ENCODE results near the gene PRXL2B.
"Not testable (repeated sequence)": the region's sequence is repeated elsewhere in the genome, so short reads cannot be mapped to it uniquely, and the experiment has no call there.

PRXL2B gene

GRCh38 chr1:2614145-2614544, 27.6 kb downstream of the PRXL2B start:
- DNase-seq (ENCODE audit: low read depth): no peak

GRCh38 chr1:2617971-2618470, 31.4 kb downstream of the PRXL2B start:
- DNase-seq (ENCODE audit: low read depth): no peak

GRCh38 chr1:2623571-2624337, 37.2 kb downstream of the PRXL2B start:
- no peak for DNase-seq (ENCODE audit: low read depth)

GRCh38 chr1:2624735-2625300, 38.2 kb downstream of the PRXL2B start:
- DNase-seq (ENCODE audit: low read depth): no peak

GRCh38 chr1:2625311-2625710, 38.7 kb downstream of the PRXL2B start:
- no peak for DNase-seq (ENCODE audit: low read depth)

GRCh38 chr1:2625748-2626147, 39.2 kb downstream of the PRXL2B start:
- not testable (repeated sequence) for DNase-seq (ENCODE audit: low read depth)

GRCh38 chr1:2627746-2628145, 41.2 kb downstream of the PRXL2B start:
- DNase-seq (ENCODE audit: low read depth): no peak

GRCh38 chr1:2628191-2628932, 41.8 kb downstream of the PRXL2B start:
- no peak for DNase-seq (ENCODE audit: low read depth)

GRCh38 chr1:2628933-2629626, 42.5 kb downstream of the PRXL2B start:
- DNase-seq (ENCODE audit: low read depth): no peak

- DNase-seq (ENCODE audit: low read depth): no peak
These were observed 43.3 kb downstream of the PRXL2B start for GRCh38 chr1:2629627-2630497.

- DNase-seq (ENCODE audit: low read depth): no peak
These were observed 44.0 kb downstream of the PRXL2B start for GRCh38 chr1:2630498-2631135.

GRCh38 chr1:2631136-2632050, 44.8 kb downstream of the PRXL2B start:
- no peak for DNase-seq (ENCODE audit: low read depth)

- DNase-seq (ENCODE audit: low read depth): no peak
These were observed 45.5 kb downstream of the PRXL2B start for GRCh38 chr1:2632051-2632430.

- no peak for DNase-seq (ENCODE audit: low read depth)
These were observed 46.2 kb downstream of the PRXL2B start, which contains the start of gene MMEL1 for GRCh38 chr1:2632561-2633361. TSS of gene MMEL1 (minus strand) at chr1:2633016. CDS start at chr1:2629484, 3,532 bp downstream.

GRCh38 chr1:2633366-2633935, 46.9 kb downstream of the PRXL2B start:
- no peak for DNase-seq (ENCODE audit: low read depth)

GRCh38 chr1:2633936-2634491, 47.4 kb downstream of the PRXL2B start:
- DNase-seq (ENCODE audit: low read depth): no peak

- DNase-seq (ENCODE audit: low read depth): no peak
These were observed 48.9 kb downstream of the PRXL2B start for GRCh38 chr1:2635361-2636010.

- DNase-seq (ENCODE audit: low read depth): no peak
These were observed 50.2 kb downstream of the PRXL2B start for GRCh38 chr1:2636733-2637132.
